ENCODE measurements around the gene EMILIN2.
A peak's percentile ranks its signal among the peaks of the same experiment; 100 is the strongest.

Gene EMILIN2

DNA sequence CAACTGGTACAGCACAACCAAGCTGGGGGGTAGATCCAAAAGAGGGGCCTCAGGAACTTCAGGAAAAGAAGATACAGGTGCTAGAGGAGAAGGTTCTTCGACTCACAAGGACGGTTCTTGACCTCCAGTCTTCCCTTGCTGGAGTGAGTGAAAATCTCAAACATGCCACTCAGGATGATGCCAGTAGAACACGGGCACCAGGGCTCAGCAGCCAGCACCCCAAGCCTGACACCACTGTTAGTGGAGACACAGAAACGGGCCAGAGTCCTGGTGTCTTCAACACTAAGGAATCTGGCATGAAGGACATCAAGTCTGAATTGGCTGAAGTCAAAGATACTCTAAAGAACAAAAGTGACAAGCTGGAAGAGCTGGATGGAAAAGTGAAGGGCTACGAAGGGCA lies 43.8 kb downstream of the EMILIN2 start:
- H3K27me3 Mint-ChIP-seq = peaks cover 0 to 4% of the 10 kb centered on the region in 2 donors
- no peak for ATAC-seq (replicated peaks)
- peaks cover 21 to 25% of the 10 kb centered on the region in 2 donors for H3K4me1 Mint-ChIP-seq (ENCODE audit: low read depth in 2 of 2)
- DNase-seq = no peak
- peak overlapping the region in 1 of 2 donors; percentile 83 for H3K27ac Mint-ChIP-seq
- peaks cover 2 to 16% of the 10 kb centered on the region in 2 donors for H3K9me3 Mint-ChIP-seq
- H3K4me3 Mint-ChIP-seq = peak overlapping the region; percentile 3 to 13
- H3K36me3 Mint-ChIP-seq (ENCODE audit: insufficient read depth) = peaks cover 8% of the 10 kb centered on the region

DNA sequence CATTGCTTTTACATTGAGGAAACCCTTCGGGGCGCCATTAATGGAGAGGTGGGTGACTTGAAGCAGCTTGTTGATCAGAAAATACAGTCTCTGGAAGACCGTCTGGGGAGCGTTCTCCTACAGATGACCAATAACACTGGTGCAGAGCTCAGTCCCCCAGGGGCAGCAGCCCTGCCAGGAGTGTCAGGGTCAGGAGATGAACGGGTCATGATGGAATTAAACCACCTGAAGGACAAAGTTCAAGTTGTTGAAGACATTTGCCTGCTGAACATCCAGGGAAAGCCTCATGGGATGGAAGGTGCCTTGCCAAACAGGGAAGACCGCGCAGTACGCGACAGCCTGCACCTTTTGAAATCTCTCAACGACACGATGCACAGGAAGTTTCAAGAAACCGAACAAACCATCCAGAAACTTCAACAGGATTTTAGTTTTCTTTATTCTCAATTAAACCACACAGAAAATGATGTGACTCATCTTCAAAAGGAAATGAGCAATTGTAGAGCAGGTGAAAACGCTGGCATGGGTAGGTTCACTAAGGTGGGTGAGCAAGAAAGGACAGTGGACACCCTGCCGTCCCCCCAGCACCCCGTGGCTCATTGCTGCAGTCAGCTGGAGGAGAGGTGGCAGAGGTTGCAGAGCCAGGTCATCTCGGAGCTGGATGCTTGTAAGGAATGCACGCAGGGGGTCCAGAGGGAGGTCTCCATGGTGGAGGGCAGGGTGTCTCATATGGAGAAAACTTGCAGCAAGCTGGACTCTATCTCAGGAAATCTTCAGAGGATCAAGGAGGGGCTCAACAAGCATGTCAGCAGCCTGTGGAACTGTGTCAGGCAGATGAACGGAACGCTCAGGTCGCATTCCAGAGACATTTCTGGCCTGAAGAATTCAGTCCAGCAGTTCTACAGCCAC lies 45.0 kb downstream of the EMILIN2 start:
- DNase-seq = no peak
- Mint-ChIP-seq H3K27ac (peak overlapping the region in 1 of 2 donors; percentile 83), H3K9me3 (peaks cover 2 to 8% of the 10 kb centered on the region in 2 donors), H3K27me3 (peaks cover 0 to 4% of the 10 kb centered on the region in 2 donors), H3K36me3 (ENCODE audit: insufficient read depth) (peaks cover 8% of the 10 kb centered on the region), H3K4me1 (ENCODE audit: low read depth in 2 of 2) (peaks cover 21 to 25% of the 10 kb centered on the region in 2 donors), H3K4me3 (peak overlapping the region; percentile 44 to 45)
- peak; percentile 17 for ATAC-seq (replicated peaks)

DNA sequence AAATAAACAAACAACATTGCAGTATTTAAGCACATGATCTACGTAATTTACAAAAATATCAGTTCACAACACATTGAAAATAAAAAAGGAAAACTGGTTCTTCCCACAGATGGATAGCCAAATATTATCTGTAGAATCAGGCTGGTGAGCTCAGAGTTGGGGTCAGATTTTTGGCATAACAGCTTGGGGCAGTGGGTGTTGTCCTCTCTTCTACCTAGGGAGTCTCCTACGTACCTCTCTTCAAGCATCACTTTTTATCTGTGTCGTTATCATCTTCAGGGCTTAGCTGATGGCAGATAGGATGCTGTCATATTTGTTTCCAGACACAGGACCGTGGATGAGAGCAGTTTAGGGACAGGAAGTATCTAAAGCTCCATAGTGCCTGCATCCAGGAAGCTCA lies 46.2 kb downstream of the EMILIN2 start:
- DNase-seq (no peak), ATAC-seq (replicated peaks) (no peak)
- Mint-ChIP-seq H3K36me3 (ENCODE audit: insufficient read depth) (peaks cover 8% of the 10 kb centered on the region), H3K27ac (no peak overlapping the region), H3K9me3 (no peaks in the 10 kb centered on the region), H3K27me3 (peaks cover 0 to 4% of the 10 kb centered on the region in 2 donors), H3K4me3 (no peak overlapping the region), H3K4me1 (ENCODE audit: low read depth in 2 of 2) (peaks cover 21 to 25% of the 10 kb centered on the region in 2 donors)

DNA sequence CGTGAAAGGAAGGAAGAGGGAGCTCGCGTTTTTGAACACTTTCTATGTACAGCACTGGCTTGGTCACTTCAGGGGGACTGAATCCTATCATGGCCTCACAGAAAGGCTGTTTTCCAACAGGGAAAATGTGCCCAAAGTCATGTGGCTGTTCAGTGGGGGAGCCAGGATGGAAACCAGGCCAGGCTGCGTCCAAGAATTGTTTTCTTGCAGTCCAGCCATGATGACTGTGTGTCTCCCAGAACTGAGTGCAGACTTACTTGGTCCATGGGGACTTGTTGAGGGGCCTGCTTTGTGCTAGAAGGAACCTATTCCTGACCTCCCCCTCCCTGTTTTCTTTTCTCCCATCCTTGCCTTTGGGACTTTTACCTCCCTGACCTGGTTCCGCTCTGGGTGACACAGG lies 46.9 kb downstream of the EMILIN2 start:
- Mint-ChIP-seq H3K36me3 (ENCODE audit: insufficient read depth) (peaks cover 8% of the 10 kb centered on the region), H3K27me3 (peaks cover 0 to 4% of the 10 kb centered on the region in 2 donors), H3K27ac (no peak overlapping the region), H3K9me3 (no peaks in the 10 kb centered on the region), H3K4me3 (no peak overlapping the region), H3K4me1 (ENCODE audit: low read depth in 2 of 2) (peaks cover 21 to 25% of the 10 kb centered on the region in 2 donors)
- ATAC-seq (replicated peaks) (no peak), DNase-seq (no peak)

DNA sequence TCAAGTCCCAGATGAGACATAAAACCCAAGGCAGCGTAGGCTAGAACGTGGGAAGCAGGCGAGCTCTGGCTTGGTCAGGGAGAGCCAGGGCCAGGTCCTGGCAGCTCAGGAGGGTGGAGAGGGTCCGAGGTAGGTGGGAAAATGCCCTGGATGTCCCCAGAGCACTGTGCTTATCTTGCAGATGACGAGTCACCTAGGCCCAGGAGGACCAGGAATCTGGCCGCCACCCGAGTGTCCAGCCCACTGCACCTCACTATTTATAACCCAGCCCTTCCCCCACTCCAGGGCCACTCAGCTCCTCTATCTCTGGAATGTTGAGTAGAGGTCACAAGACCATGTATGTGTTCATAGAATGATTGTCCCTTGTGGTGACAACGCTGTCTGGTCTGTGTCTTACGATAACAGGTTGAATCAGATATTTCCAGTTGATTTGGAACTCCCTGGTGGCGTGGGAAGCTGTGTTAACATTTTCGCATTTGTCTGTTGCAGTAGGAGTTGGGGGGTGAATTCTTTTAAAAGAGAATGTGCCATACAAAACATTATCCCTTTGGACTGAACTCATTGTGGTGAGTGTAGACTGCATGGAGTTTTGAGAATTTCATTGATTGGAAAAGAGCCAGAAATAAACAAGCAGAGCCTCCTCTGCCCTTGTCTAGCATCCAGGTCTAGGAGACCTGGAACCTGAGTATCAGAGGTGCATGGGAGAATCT lies 47.5 kb downstream of the EMILIN2 start:
- Mint-ChIP-seq H3K27ac (no peak overlapping the region), H3K36me3 (ENCODE audit: insufficient read depth) (peaks cover 8% of the 10 kb centered on the region), H3K27me3 (peaks cover 0 to 4% of the 10 kb centered on the region in 2 donors), H3K9me3 (no peaks in the 10 kb centered on the region), H3K4me1 (ENCODE audit: low read depth in 2 of 2) (peaks cover 21 to 25% of the 10 kb centered on the region in 2 donors), H3K4me3 (no peak overlapping the region)
- DNase-seq = no peak
- no peak for ATAC-seq (replicated peaks)

DNA sequence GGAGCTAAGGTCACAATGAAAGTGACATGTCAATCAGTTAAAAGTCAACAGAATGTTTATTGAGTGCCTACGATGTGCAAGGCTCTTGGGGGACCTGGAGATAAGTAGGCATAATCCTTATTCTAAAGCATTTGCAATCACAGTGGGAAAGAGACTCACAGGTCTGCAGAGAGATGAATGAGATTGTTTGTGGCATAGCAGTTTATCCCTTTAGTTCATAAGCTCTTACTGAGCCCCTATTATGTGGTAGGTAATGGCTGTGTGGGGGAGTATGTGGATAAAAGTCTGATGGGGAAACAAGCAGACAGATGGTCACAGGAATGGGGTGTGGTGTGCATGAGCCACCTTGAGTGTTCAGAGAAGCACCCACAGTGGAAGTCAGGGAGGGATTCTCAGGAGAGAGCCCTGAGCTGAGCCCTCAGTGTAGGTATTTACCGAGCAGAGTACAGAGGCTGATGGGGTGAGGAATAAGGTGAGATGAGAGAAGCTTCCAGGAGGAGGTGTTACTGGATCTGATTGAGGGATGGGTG lies 48.1 kb downstream of the EMILIN2 start:
- Mint-ChIP-seq H3K27ac (no peak overlapping the region), H3K27me3 (peaks cover 0 to 4% of the 10 kb centered on the region in 2 donors), H3K36me3 (ENCODE audit: insufficient read depth) (peaks cover 4% of the 10 kb centered on the region), H3K9me3 (no peaks in the 10 kb centered on the region), H3K4me3 (no peak overlapping the region), H3K4me1 (ENCODE audit: low read depth in 2 of 2) (peaks cover 17 to 21% of the 10 kb centered on the region in 2 donors)
- DNase-seq = no peak
- ATAC-seq (replicated peaks) = no peak

DNA sequence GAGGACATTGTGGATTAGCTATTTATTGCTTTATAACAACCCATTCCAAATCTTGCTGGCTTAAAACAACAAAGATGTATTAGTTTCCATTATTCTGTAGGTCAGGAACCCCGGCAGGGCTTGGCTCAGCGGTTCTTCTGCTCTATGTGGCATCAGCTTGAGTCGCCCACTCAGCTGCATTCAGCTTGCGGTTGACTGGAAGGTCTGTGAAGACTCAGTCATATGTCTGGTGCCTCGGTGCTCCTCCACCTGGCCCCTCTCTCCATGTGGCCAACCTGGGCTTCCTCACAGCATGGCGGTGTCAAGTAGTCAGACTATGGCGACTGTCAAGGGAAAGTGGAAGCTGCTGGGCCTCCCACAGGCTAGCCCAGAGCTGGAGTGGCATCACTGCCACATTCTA lies 48.6 kb downstream of the EMILIN2 start:
- peaks cover 0 to 4% of the 10 kb centered on the region in 2 donors for H3K27me3 Mint-ChIP-seq
- no peak for DNase-seq
- no peak overlapping the region for H3K27ac Mint-ChIP-seq
- H3K4me1 Mint-ChIP-seq (ENCODE audit: low read depth in 2 of 2) = peaks cover 12 to 17% of the 10 kb centered on the region in 2 donors
- no peak overlapping the region for H3K4me3 Mint-ChIP-seq
- H3K36me3 Mint-ChIP-seq (ENCODE audit: insufficient read depth) = peaks cover 4% of the 10 kb centered on the region
- no peaks in the 10 kb centered on the region for H3K9me3 Mint-ChIP-seq
- no peak for ATAC-seq (replicated peaks)

DNA sequence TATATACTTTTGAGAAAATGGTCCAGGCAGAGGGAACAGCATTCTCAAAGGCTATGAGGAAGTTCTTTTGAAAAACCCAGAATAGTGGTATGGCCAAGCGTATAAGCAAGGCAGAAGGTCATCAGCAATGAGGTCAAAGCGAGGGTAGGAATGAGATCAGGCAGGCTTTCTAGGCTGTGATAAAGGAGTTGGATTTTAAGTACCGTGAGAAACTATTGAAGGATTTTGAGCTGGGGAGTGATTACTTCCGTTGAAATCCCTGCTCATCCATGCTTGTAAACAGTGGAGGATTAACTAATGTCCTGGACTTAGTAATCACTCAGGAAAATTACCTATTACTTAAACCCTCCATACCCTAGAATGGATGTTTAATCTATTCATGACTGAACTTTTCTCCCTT lies 50.2 kb downstream of the EMILIN2 start:
- H3K27ac Mint-ChIP-seq = no peak overlapping the region

DNA sequence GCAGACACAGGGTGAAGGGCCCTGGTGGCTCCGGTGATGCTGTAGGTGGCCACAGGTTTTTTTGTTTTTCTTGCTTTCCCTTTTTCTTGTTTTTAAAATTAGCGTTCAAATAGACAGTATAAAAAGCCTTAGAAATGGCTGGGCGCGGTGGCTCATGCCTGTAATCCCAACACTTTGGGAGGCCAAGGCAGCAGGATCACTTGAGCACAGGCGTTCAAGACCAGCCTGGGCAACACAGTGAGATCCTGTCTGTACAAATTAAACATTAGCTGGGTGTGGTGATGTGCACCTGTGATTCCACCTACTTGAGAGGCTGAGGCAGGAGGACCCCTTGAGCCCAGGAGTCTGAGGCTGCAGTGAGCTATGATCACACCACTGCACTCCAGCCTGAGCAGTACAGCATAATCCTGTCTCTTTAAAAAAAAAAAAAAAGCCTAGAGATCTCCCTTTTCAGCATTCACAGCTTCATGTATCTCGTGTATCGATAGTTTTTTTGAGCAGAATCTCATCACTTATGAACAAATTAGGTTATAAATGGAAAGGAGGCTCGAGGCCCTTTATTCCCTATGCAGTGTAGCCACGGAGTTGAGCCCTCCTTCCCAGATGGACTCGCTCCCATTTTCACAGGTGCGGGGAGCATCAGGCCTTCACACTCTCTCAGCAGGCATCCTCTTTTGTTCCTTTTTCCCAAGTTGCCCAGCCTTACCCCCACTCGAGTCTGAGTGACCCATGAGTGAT lies 50.8 kb downstream of the EMILIN2 start:
- H3K4me3 Mint-ChIP-seq = no peak overlapping the region
- peaks cover 0 to 4% of the 10 kb centered on the region in 2 donors for H3K27me3 Mint-ChIP-seq
- H3K4me1 Mint-ChIP-seq (ENCODE audit: low read depth in 2 of 2) = peaks cover 0 to 4% of the 10 kb centered on the region in 2 donors
- no peaks in the 10 kb centered on the region for H3K9me3 Mint-ChIP-seq
- H3K36me3 Mint-ChIP-seq (ENCODE audit: insufficient read depth) = no peaks in the 10 kb centered on the region
- no peak overlapping the region for H3K27ac Mint-ChIP-seq
- DNase-seq (no peak), ATAC-seq (replicated peaks) (no peak)

More for the DNA sequence above, 50.2 kb downstream of the EMILIN2 start:
- no peak overlapping the region for H3K4me3 Mint-ChIP-seq
- H3K9me3 Mint-ChIP-seq = no peaks in the 10 kb centered on the region
- H3K36me3 Mint-ChIP-seq (ENCODE audit: insufficient read depth) = no peaks in the 10 kb centered on the region
- DNase-seq (no peak), ATAC-seq (replicated peaks) (no peak)
- H3K27me3 Mint-ChIP-seq = peaks cover 0 to 4% of the 10 kb centered on the region in 2 donors
- peaks cover 1 to 5% of the 10 kb centered on the region in 2 donors for H3K4me1 Mint-ChIP-seq (ENCODE audit: low read depth in 2 of 2)

DNA sequence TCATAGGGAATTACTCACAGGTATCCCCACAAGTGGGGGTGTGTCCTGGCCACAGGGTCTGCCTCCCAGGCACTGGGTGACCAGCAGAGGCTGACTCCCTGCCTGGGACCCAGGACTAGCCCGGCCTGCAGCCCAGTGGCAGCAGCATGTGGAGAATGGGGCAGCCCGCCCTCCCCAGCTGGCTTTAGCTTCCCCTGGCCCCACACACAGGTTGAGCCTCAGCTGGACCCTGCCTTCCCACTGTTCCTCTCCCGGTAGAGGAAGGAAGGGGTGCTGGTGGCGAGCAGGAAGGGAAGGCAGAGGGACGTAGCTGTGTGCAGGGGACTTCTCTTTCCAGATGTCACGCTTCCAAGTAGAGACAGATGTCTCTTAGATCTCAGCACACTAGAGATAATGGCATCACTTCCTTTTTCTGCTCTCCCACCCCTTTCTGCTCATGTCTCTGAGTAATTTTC lies 51.4 kb downstream of the EMILIN2 start:
- Mint-ChIP-seq H3K27me3 (peaks cover 0 to 4% of the 10 kb centered on the region in 2 donors), H3K4me3 (no peak overlapping the region), H3K27ac (no peak overlapping the region), H3K9me3 (no peaks in the 10 kb centered on the region), H3K4me1 (ENCODE audit: low read depth in 2 of 2) (peaks cover 0 to 4% of the 10 kb centered on the region in 2 donors), H3K36me3 (ENCODE audit: insufficient read depth) (no peaks in the 10 kb centered on the region)
- no peak for ATAC-seq (replicated peaks)
- no peak for DNase-seq

DNA sequence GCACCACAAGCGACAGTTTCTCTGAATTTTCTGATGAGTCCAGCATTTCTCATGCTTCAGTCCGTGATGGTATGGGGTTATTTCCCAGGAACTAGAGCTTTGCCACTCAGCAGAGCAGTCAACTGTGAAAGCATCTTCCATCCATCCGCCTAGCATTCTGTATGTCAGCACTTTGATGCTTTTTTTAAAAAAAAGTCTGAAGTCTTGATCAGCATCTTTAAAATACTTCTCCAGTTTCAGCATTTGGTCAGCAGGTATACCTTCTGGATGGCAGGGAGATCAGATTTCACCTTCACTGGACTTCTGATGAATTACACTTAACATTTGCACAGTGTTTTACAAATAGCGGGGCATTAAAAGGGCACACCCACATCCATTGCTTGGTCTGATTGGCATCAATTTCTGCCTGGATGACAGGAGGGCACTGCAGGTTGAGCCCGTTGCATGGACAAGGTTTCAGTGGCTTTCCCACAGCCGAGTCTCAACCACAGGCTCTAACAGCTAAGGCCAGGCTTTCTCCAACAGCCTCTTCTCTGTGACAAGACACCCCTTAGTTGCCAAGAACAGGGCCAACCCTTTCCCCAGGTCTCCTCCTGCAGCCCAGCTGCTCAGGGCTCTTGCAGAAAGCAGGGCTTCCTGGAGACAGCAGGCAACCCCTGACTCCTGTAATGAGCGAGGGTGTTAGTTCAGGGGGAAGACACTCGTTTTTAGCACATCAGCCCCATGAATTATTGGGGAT lies 54.0 kb downstream of the EMILIN2 start:
- Mint-ChIP-seq H3K27ac (no peak overlapping the region), H3K36me3 (ENCODE audit: insufficient read depth) (peaks cover 2% of the 10 kb centered on the region)

DNA sequence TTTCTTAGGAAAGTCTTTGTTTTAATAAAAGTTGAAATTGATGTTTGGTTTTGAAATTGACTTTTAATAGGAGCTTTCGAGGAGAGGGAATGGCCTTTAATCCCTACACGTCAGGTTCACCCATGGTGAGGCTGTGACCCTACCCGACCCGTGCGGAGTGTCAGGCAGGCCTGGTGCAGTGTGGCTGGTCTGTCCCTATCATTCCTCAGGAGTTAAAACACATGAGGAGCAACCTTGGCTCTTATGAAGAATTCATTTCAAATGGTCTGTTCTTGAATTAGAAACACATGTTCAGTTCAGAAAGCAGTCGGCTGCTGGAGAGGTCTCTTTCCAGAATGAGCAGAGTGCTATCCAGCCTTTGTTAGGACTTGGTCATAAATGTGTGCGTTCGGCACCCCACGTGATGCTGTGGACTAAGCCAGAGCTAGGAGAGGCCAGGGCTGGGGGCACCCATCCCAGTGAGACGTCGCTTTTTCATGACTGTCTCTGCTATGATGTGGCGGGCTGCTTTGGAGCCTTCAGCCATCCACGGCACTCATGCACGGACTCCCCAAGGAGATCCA lies 54.7 kb downstream of the EMILIN2 start:
- no peak overlapping the region for H3K27ac Mint-ChIP-seq
- no peak for ATAC-seq (replicated peaks)
- H3K27me3 Mint-ChIP-seq = no peaks in the 10 kb centered on the region
- DNase-seq = no peak
- no peak overlapping the region for H3K4me3 Mint-ChIP-seq
- peaks cover 2% of the 10 kb centered on the region for H3K36me3 Mint-ChIP-seq (ENCODE audit: insufficient read depth)
- H3K9me3 Mint-ChIP-seq = no peaks in the 10 kb centered on the region
- peaks cover 4 to 9% of the 10 kb centered on the region in 2 donors for H3K4me1 Mint-ChIP-seq (ENCODE audit: low read depth in 2 of 2)

More for the DNA sequence above, 54.0 kb downstream of the EMILIN2 start:
- no peak for DNase-seq
- no peak for ATAC-seq (replicated peaks)
- H3K27me3 Mint-ChIP-seq = no peaks in the 10 kb centered on the region
- no peaks in the 10 kb centered on the region for H3K9me3 Mint-ChIP-seq
- H3K4me3 Mint-ChIP-seq = no peak overlapping the region
- H3K4me1 Mint-ChIP-seq (ENCODE audit: low read depth in 2 of 2) = peaks cover 4 to 9% of the 10 kb centered on the region in 2 donors
